DND-41 (cell line): Measurements from ENCODE around the gene WFIKKN2.

ENCODE experiments used
- EZH2 ChIP-seq: IDR thresholded peaks from 3 replicates; pipeline ENCODE4 v1.6.1; 2012; ENCODE audit warnings: borderline replicate concordance, low read depth, mild to moderate bottlenecking, moderate library complexity, low read length, inconsistent platforms; ENCODE audit not compliant: severe bottlenecking
- TF ChIP-seq, protein P1 (sequence below): IDR thresholded peaks from 2 replicates; pipeline ENCODE4 v1.5.1; 2012; ENCODE audit warnings: borderline replicate concordance, low read length, moderate library complexity, mild to moderate bottlenecking; ENCODE audit not compliant: poor library complexity, severe bottlenecking; ENCODE audit errors: extremely low read depth

DNA sequence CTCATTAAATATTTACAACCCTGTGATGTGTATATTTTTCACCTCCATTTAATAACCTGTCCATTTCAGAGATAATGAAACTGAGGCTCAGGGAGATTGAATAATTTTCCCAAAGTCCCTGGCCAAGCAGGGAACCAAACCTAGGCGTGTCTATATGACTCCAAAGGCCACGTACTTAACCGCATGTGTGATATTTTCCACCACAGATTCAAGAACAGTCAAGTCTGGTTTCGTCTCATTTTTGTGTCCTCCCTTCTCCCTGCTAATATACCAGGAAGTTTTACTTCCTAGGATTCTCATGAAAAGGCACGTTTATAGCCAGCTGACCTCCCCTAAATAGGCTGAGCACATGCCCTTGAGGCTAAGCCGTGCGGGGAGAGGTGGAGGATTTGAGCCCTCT lies 15.3 kb downstream of the WFIKKN2 start:
- TF ChIP-seq, protein P1, sequence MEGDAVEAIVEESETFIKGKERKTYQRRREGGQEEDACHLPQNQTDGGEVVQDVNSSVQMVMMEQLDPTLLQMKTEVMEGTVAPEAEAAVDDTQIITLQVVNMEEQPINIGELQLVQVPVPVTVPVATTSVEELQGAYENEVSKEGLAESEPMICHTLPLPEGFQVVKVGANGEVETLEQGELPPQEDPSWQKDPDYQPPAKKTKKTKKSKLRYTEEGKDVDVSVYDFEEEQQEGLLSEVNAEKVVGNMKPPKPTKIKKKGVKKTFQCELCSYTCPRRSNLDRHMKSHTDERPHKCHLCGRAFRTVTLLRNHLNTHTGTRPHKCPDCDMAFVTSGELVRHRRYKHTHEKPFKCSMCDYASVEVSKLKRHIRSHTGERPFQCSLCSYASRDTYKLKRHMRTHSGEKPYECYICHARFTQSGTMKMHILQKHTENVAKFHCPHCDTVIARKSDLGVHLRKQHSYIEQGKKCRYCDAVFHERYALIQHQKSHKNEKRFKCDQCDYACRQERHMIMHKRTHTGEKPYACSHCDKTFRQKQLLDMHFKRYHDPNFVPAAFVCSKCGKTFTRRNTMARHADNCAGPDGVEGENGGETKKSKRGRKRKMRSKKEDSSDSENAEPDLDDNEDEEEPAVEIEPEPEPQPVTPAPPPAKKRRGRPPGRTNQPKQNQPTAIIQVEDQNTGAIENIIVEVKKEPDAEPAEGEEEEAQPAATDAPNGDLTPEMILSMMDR: no peak
- no peak for TF ChIP-seq EZH2
